Esophagus muscularis mucosa (tissue), 4 donors: ENCODE measurements around the gene KRTAP10-7. TPM values are rescaled to one million over a fixed set of nuclear protein-coding genes. Genes with fewer than 3 reads are reported as not detected.
"Not testable (repeated sequence)": the region's sequence is repeated elsewhere in the genome, so short reads cannot be mapped to it uniquely, and the experiment has no call there.

Source experiments
- DNase-seq: peaks from one replicate; pipeline ENCODE4 v3.0.0-alpha.2; 2017; ENCODE audit errors: extremely low spot score
- H3K27ac ChIP-seq, 4 donors: fragments of 200-600 bp; sonication (generic); replicated peaks in 1 of 4; 1 replicate in 3 of 4; 2 replicates in 1 of 4; pipeline ENCODE4 v1.5.1; 2016 to 2019; ENCODE audit warnings: mild to moderate bottlenecking in 1 of 4
- H3K27me3 ChIP-seq, 4 donors: fragments of 200-600 bp; sonication (generic); one replicate each; pipeline versions ENCODE4 v1.5.1 to v1.6.0; 2016 to 2019
- H3K36me3 ChIP-seq, 4 donors: fragments of 200-600 bp; sonication (generic); one replicate each; pipeline ENCODE4 v1.5.1; 2016 to 2019
- H3K4me1 ChIP-seq, 4 donors: fragments of 200-600 bp; sonication (generic); one replicate each; pipeline ENCODE4 v1.5.1; 2016 to 2019
- H3K4me3 ChIP-seq, 4 donors: fragments of 200-600 bp; sonication (generic); 1 replicate in 2 of 4; 2 replicates in 2 of 4; pipeline ENCODE4 v1.5.1; 2016 to 2019; ENCODE audit warnings: mild to moderate bottlenecking in 4 of 4, moderate library complexity in 1 of 4
- H3K9me3 ChIP-seq, 4 donors: fragments of 200-600 bp; sonication (generic); 1 replicate in 3 of 4; 2 replicates in 1 of 4; pipeline ENCODE4 v1.5.1; 2016 to 2019
- CTCF ChIP-seq, 3 experiments: fragments of 200-600 bp in 2 of 3; fragments of 450-650 bp in 1 of 3; sonication (generic) in 2 of 3; IDR thresholded peaks; one replicate each; pipeline ENCODE4 v1.5.1; 2017 to 2019; ENCODE audit warnings: antibody characterized with exemption in 3 of 3, mild to moderate bottlenecking in 2 of 3, moderate library complexity in 1 of 3
- EP300 ChIP-seq: sonication (generic); formaldehyde crosslinking; IDR thresholded peaks from one replicate; pipeline ENCODE4 v1.6.1; 2017; ENCODE audit warnings: antibody characterized with exemption
- POLR2A ChIP-seq: fragments of 450-650 bp; IDR thresholded peaks from one replicate; pipeline ENCODE4 v1.6.1; 2017; ENCODE audit warnings: antibody characterized with exemption, moderate library complexity, mild to moderate bottlenecking, low read depth
- POLR2AphosphoS5 ChIP-seq, 2 donors: sonication (generic); formaldehyde crosslinking; IDR thresholded peaks; one replicate each; pipeline ENCODE4 v1.6.1; 2017; ENCODE audit warnings: antibody characterized with exemption in 2 of 2
- WGBS: methylation state at CpG from one replicate; pipeline ENCODE4 v1.1.5; 2018; 5-methylcytosine and 5-hydroxymethylcytosine counted together
- intact Hi-C: fragments of 100-400 bp; cut with DNase I; formaldehyde crosslinking; loops from one replicate; pipeline ENCODE4 v1.15.1; 2023
- total RNA-seq, 4 donors: library from RNA; depleted of rRNA; stranded (reverse); fragments of >200 nt; gene quantifications; one replicate each; pipeline versions ENCODE4 v1.1.0 to v1.2.1, GENCODE V29; 2016

KRTAP10-7 gene
- total RNA-seq, 4 donors from 2014 or later = not detected

- TF ChIP-seq POLR2A (no peak), CTCF (IDR thresholded peaks at IDR 0.05) (no peak), EP300 (no peak)
- 78% methylated on average over 3 of the region's 4 CpGs for WGBS
- no peaks in the 10 kb centered on the region for H3K36me3 ChIP-seq
- H3K4me1 ChIP-seq = no peaks in the 10 kb centered on the region
- no peak overlapping the region for H3K4me3 ChIP-seq
- H3K9me3 ChIP-seq = peaks cover 0 to 12% (median 6%) of the 10 kb centered on the region in 4 donors
- intact Hi-C loops = no loop called here
- no peak overlapping the region for H3K27ac ChIP-seq
- H3K27me3 ChIP-seq = peaks cover 0 to 58% (median 0%) of the 10 kb centered on the region in 4 donors
- peak; percentile 60 for DNase-seq
Measured at GRCh38 chr21:44571296-44571695, 29.1 kb upstream of the KRTAP10-7 start.

DNA sequence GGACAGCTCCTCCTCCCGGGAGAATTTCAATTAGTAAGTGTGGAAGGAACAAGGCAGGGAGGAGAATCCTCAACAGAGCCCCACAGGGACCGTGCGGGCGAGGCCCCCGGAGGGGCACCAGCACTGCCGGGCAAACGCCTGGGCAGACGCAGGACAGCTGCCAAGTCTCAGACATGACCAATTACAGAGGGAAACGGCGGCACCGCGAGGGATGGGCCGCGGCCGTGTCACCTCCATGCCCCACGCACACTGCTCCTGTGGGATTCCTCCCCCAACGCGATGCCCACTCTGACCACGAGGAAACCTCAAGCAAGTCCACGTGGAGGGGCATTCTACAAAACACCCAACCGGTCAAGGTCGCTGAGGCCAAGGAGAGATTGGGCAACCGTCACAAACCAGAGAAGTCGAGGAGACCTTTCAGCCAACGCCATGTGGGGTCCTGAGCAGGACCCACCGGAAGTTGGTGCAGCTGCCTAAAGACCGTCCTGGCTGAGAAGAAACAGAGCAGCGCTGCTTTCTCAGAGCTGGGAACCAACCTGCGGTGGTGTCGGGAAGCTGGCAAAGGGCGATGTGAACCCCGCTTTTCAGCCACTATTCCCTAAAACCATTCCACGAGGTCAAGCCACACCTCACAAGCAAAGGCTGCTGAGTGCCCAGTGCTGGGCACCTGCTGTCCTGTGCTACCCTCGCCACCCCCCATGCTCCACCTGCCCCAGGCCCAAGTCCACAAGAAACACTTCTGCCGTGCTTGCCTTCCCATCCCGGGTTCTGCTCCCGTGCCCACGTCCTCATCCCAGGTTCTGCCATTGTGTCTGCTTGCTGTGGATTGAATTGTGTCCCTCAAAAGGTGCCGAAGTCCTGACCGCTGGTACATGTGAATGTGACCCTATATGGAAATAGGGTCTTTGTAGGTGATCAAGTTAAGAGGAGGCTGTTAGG, 28.3 kb upstream of the KRTAP10-7 start:
- Histone ChIP-seq H3K4me3 (no peak overlapping the region), H3K9me3 (peaks cover 0 to 20% (median 13%) of the 10 kb centered on the region in 4 donors), H3K27ac (no peak overlapping the region), H3K36me3 (no peaks in the 10 kb centered on the region), H3K27me3 (peaks cover 0 to 58% (median 0%) of the 10 kb centered on the region in 4 donors), H3K4me1 (no peaks in the 10 kb centered on the region)
- intact Hi-C loops = no loop called here
- 89% methylated on average over 39 of the region's 40 CpGs for WGBS
- peak; percentile 62 for DNase-seq
- TF ChIP-seq CTCF (IDR thresholded peaks at IDR 0.05) = no peak
- TF ChIP-seq EP300 = no peak
- TF ChIP-seq POLR2AphosphoS5 (IDR thresholded peaks at IDR 0.05) = no peak
- TF ChIP-seq POLR2A = no peak

DNA sequence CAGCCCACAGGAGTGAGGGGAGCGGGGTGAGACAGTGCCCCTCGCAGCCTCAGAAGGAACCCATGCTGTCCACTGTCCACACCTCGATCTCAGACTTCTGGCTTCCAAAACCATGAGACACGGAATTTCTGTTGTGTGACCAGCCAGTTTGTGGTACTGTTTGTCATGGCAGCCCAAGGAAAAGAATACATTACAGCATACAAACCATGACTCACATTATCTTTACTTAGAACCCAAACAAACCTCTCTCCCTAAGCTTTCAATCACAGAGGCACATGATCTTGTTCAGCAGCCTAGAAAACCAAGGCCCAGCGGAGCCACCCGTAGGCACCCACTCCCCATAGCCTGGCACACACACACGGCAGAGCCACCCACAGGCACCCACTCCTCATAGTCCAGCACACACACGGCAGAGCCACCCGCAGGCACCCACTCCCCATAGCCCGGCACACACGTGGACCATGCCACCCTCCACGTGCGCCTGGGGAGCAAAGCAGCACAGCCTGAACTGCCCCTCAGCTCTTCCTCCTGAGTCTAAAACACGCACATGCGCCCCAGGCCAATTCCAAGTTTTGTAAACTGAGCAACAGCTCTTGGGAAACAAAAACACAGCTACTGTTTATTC, 27.3 kb upstream of the KRTAP10-7 start:
- Histone ChIP-seq H3K4me1 (no peaks in the 10 kb centered on the region), H3K27ac (no peak overlapping the region), H3K36me3 (no peaks in the 10 kb centered on the region), H3K4me3 (no peak overlapping the region), H3K27me3 (peaks cover 0 to 56% (median 0%) of the 10 kb centered on the region in 4 donors), H3K9me3 (peaks cover 0 to 25% (median 18%) of the 10 kb centered on the region in 4 donors)
- TF ChIP-seq POLR2A (no peak), POLR2AphosphoS5 (IDR thresholded peaks at IDR 0.05) (no peak), EP300 (no peak), CTCF (IDR thresholded peaks at IDR 0.05) (no peak)
- peak; percentile 62 for DNase-seq
- WGBS = 87% methylated on average over 15 of the region's 15 CpGs
- intact Hi-C loops = no loop called here

DNA sequence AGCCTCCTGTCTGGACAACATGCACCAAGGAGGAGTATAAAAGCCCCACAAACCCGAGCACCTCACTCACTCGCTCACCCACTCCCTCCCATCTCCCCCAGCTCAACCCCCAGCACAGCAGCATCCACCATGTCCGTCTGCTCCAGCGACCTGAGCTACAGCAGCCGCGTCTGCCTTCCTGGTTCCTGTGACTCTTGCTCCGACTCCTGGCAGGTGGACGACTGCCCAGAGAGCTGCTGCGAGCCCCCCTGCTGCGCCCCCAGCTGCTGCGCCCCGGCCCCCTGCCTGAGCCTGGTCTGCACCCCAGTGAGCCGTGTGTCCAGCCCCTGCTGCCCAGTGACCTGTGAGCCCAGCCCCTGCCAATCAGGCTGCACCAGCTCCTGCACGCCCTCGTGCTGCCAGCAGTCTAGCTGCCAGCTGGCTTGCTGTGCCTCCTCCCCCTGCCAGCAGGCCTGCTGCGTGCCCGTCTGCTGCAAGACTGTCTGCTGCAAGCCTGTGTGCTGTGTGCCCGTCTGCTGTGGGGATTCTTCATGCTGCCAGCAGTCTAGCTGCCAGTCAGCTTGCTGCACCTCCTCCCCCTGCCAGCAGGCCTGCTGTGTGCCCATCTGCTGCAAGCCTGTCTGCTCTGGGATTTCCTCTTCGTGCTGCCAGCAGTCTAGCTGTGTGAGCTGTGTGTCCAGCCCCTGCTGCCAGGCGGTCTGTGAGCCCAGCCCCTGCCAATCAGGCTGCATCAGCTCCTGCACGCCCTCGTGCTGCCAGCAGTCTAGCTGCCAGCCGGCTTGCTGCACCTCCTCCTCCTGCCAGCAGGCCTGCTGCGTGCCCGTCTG, 26.6 kb upstream of the KRTAP10-7 start, which contains the start of gene KRTAP10-4:
Gene KRTAP10-4 (plus strand): TSS at position 100 of the 827 bp plus-strand sequence. CDS start 30 bp downstream, at position 130.
- DNase-seq = peak; percentile 29
- peaks cover 0 to 25% (median 18%) of the 10 kb centered on the region in 4 donors for H3K9me3 ChIP-seq
- H3K4me3 ChIP-seq, H3K4me1 ChIP-seq, H3K27ac ChIP-seq, H3K36me3 ChIP-seq, intact Hi-C loops: not testable (repeated sequence)
- WGBS = 55% methylated on average over 8 of the region's 25 CpGs
- H3K27me3 ChIP-seq = peaks cover 0 to 49% (median 0%) of the 10 kb centered on the region in 4 donors
